Esophagus muscularis mucosa (tissue), 3 donors: Measurements from ENCODE around the gene UNC13C.

Source experiments
- CTCF ChIP-seq, 3 experiments: fragments of 200-600 bp in 2 of 3; fragments of 450-650 bp in 1 of 3; sonication (generic) in 2 of 3; IDR thresholded peaks; one replicate each; pipeline ENCODE4 v1.5.1; 2017 to 2019; ENCODE audit warnings: antibody characterized with exemption in 3 of 3, mild to moderate bottlenecking in 2 of 3, moderate library complexity in 1 of 3
- POLR2A ChIP-seq: fragments of 450-650 bp; IDR thresholded peaks from one replicate; pipeline ENCODE4 v1.6.1; 2017; ENCODE audit warnings: antibody characterized with exemption, moderate library complexity, mild to moderate bottlenecking, low read depth

GRCh38 chr15:54280726-54281125 is 302.5 kb downstream of the UNC13C start:
- no peak for TF ChIP-seq POLR2A
- TF ChIP-seq CTCF (IDR thresholded peaks at IDR 0.05), result no peak
